CD4-positive, alpha-beta T cell (primary cell): ENCODE measurements around the gene F5. TPM values are rescaled to one million over a fixed set of nuclear protein-coding genes. Genes with fewer than 3 reads are reported as not detected.

Source experiments
- ATAC-seq: fragments of 200-7000 bp; cut with Tn5 transposase; one replicate; pipeline ENCODE4 v1.10.0; 2022; ENCODE audit warnings: mild to moderate bottlenecking; ENCODE audit not compliant: poor library complexity
- CTCF ChIA-PET: fragments of 350-600 bp; sonication (Branson Sonifier 250); formaldehyde crosslinking; loops from one replicate; lab custom pipeline; 2021; ENCODE audit warnings: antibody characterized with exemption, inconsistent platforms; lab: Charles Lee
- POLR2A ChIA-PET: fragments of 350-600 bp; sonication (Branson Sonifier 250); formaldehyde crosslinking; loops from one replicate; lab custom pipeline; 2021; ENCODE audit warnings: antibody characterized with exemption, inconsistent platforms; lab: Charles Lee
- DNase-seq, 14 experiments: peaks; one replicate each; pipeline ENCODE4 v3.0.0-alpha.2; 2013 to 2020; ENCODE audit warnings: mixed read lengths in 2 of 14
- H3K27ac ChIP-seq, 2 donors: one replicate each; pipeline versions ENCODE4 v1.5.1 to v1.7.0; 2013; ENCODE audit warnings: low read length in 2 of 2, low read depth in 1 of 2, mild to moderate bottlenecking in 1 of 2
- H3K27me3 ChIP-seq, 2 experiments: 1 replicate in 1 of 2; 2 replicates in 1 of 2; pipeline versions ENCODE4 v1.6.1 to v1.7.0; 2013; ENCODE audit warnings: low read length in 2 of 2, control low read depth in 1 of 2, mild to moderate bottlenecking in 1 of 2, moderate library complexity in 1 of 2; ENCODE audit not compliant: insufficient read depth in 2 of 2, control insufficient read depth in 1 of 2
- H3K36me3 ChIP-seq: one replicate; pipeline ENCODE4 v1.6.1; 2013; ENCODE audit warnings: low read length, control low read depth; ENCODE audit not compliant: insufficient read depth
- H3K4me1 ChIP-seq: one replicate; pipeline ENCODE4 v1.6.1; 2013; ENCODE audit warnings: low read length, control low read depth; ENCODE audit not compliant: insufficient read depth
- H3K4me3 ChIP-seq: one replicate; pipeline ENCODE4 v1.5.1; 2013; ENCODE audit warnings: mild to moderate bottlenecking, low read length, moderate library complexity
- H3K9me3 ChIP-seq, 2 experiments: 1 replicate in 1 of 2; 2 replicates in 1 of 2; pipeline versions ENCODE4 v1.6.1 to v1.7.0; 2013; ENCODE audit warnings: low read length in 2 of 2, mild to moderate bottlenecking in 2 of 2, control low read depth in 1 of 2, moderate library complexity in 1 of 2; ENCODE audit not compliant: control insufficient read depth in 1 of 2, insufficient read depth in 1 of 2
- H3K27ac Mint-ChIP-seq: one replicate; pipeline ENCODE4 v1.8.0; 2020; ENCODE audit warnings: mixed read lengths
- H3K27me3 Mint-ChIP-seq: one replicate; pipeline ENCODE4 v1.8.0; 2021; ENCODE audit warnings: mixed read lengths
- H3K36me3 Mint-ChIP-seq: one replicate; pipeline ENCODE4 v1.8.0; 2021; ENCODE audit warnings: low read depth, mixed read lengths
- H3K4me1 Mint-ChIP-seq: one replicate; pipeline ENCODE4 v1.8.0; 2021; ENCODE audit warnings: low read depth, mixed read lengths
- H3K4me3 Mint-ChIP-seq: one replicate; pipeline ENCODE4 v1.8.0; 2020; ENCODE audit warnings: mild to moderate bottlenecking, mixed read lengths
- H3K9me3 Mint-ChIP-seq: one replicate; pipeline ENCODE4 v1.8.0; 2020; ENCODE audit warnings: mixed read lengths
- intact Hi-C, 2 experiments: fragments of 100-400 bp; cut with DNase I in 1 of 2; cut with micrococcal nuclease in 1 of 2; formaldehyde crosslinking; loops; one replicate each; pipeline versions ENCODE4 v1.15.1 to v1.9.0; 2023 to 2025; cut with DNase I, micrococcal nuclease
- total RNA-seq, 174 experiments: library from RNA in 2 of 174; stranded (reverse) in 2 of 174; gene quantifications; one replicate each; pipeline ENCODE4 v1.2.3 and lab custom pipeline; 2021 to 2026
- TF ChIP-seq, protein P1 (sequence below): fragments of 200-600 bp; IDR thresholded peaks from one replicate; pipeline ENCODE4 v1.8.0; 2022; ENCODE audit warnings: antibody characterized with exemption, mild to moderate bottlenecking

Gene F5
- total RNA-seq, 2 experiments from 2014 or later = 5.4 to 6.2 TPM

DNA sequence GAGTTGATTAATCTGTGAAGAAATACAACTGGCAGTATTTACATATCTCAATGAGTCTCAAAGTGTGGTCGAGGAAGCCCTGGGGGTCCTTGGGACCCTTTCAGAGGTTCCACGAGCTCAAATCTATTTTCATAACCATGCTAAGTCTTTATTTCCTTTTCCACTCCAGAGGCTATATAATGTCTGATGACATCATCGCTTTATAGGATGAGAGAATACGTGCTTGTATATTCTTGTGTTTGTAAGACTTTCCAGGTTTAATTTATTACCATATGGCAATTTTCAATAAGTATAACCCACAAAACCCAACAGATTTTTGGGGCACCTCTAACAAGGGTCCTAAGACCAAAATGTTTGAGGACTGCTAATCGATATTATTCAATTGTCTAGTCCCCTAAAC, 99.1 kb downstream of the F5 start:
- Histone ChIP-seq H3K9me3 (no peaks in the 10 kb centered on the region), H3K27ac (no peak overlapping the region), H3K27me3 (no peaks in the 10 kb centered on the region), H3K4me3 (no peak overlapping the region), H3K36me3 (no peaks in the 10 kb centered on the region), H3K4me1 (peaks cover 20% of the 10 kb centered on the region)
- TF ChIP-seq, protein P1, sequence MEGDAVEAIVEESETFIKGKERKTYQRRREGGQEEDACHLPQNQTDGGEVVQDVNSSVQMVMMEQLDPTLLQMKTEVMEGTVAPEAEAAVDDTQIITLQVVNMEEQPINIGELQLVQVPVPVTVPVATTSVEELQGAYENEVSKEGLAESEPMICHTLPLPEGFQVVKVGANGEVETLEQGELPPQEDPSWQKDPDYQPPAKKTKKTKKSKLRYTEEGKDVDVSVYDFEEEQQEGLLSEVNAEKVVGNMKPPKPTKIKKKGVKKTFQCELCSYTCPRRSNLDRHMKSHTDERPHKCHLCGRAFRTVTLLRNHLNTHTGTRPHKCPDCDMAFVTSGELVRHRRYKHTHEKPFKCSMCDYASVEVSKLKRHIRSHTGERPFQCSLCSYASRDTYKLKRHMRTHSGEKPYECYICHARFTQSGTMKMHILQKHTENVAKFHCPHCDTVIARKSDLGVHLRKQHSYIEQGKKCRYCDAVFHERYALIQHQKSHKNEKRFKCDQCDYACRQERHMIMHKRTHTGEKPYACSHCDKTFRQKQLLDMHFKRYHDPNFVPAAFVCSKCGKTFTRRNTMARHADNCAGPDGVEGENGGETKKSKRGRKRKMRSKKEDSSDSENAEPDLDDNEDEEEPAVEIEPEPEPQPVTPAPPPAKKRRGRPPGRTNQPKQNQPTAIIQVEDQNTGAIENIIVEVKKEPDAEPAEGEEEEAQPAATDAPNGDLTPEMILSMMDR = no peak
- no peak for ATAC-seq
- Mint-ChIP-seq H3K9me3 (no peaks in the 10 kb centered on the region), H3K36me3 (peaks cover 13% of the 10 kb centered on the region), H3K27ac (peak overlapping the region; percentile 92), H3K27me3 (no peaks in the 10 kb centered on the region), H3K4me3 (peak overlapping the region; percentile 98), H3K4me1 (peaks cover 48% of the 10 kb centered on the region)
- POLR2A ChIA-PET = no interaction called here
- CTCF ChIA-PET = interaction anchor here (1.2 to 1.5 kb wide), 2 partner anchors 115 to 1308 kb away, joined by 3 to 4 read pairs; partner anchors contain the start of gene TIPRL
- intact Hi-C loops = loop anchor here (5.0 to 10.0 kb wide), 7 partner anchors 120 to 1310 kb away; partner anchors contain the start of genes BLZF1 (in 2 of the 2), NME7 (in 2 of the 2), METTL18 (in 1 of the 2) and SCYL3 (in 1 of the 2)
- no peak for DNase-seq

GRCh38 chr1:169486281-169487051, 99.8 kb downstream of the F5 start:
- Mint-ChIP-seq H3K4me1 (peaks cover 48% of the 10 kb centered on the region), H3K27ac (peak overlapping the region; percentile 92), H3K4me3 (peak overlapping the region; percentile 98), H3K9me3 (no peaks in the 10 kb centered on the region), H3K36me3 (peaks cover 13% of the 10 kb centered on the region), H3K27me3 (no peaks in the 10 kb centered on the region)
- DNase-seq (peak in 2 of 14 experiments; percentile 1 to 21), ATAC-seq (no peak)
- TF ChIP-seq, protein P1 = no peak
- H3K9me3 ChIP-seq = no peaks in the 10 kb centered on the region
- POLR2A ChIA-PET = interaction anchor here (0.6 to 1.5 kb wide), 7 partner anchors 14 to 407 kb away, joined by 3 to 5 read pairs (median 4); partner anchors contain the start of genes BLZF1, METTL18, NME7 and SCYL3
- H3K27ac ChIP-seq = peak overlapping the region; percentile 54 to 65
- CTCF ChIA-PET = interaction anchor here (0.6 to 1.5 kb wide), 5 partner anchors 12 to 1308 kb away, joined by 3 to 4 read pairs (median 3); partner anchors contain the start of gene TIPRL
- intact Hi-C loops = loop anchor here (5.0 to 10.0 kb wide), 7 partner anchors 119 to 1309 kb away; partner anchors contain the start of genes BLZF1 (in 2 of the 2), NME7 (in 2 of the 2), METTL18 (in 1 of the 2) and SCYL3 (in 1 of the 2)
- peak overlapping the region; percentile 73 for H3K4me3 ChIP-seq
- H3K36me3 ChIP-seq = no peaks in the 10 kb centered on the region
- no peaks in the 10 kb centered on the region for H3K27me3 ChIP-seq
- H3K4me1 ChIP-seq = peaks cover 20% of the 10 kb centered on the region

- no peaks in the 10 kb centered on the region for H3K27me3 ChIP-seq
- peak within 1 kb of the TSS; percentile 54 to 65 for H3K27ac ChIP-seq
- Mint-ChIP-seq H3K27me3 (no peaks in the 10 kb centered on the region), H3K27ac (peak within 1 kb of the TSS; percentile 92), H3K4me1 (peaks cover 48% of the 10 kb centered on the region), H3K9me3 (no peaks in the 10 kb centered on the region), H3K4me3 (peak within 1 kb of the TSS; percentile 98), H3K36me3 (peaks cover 13% of the 10 kb centered on the region)
- ChIA-PET POLR2A (interaction anchor here (0.6 to 1.5 kb wide), 5 partner anchors 22 to 408 kb away, joined by 3 to 5 read pairs (median 4); partner anchors contain the start of genes BLZF1, METTL18, NME7 and SCYL3), CTCF (interaction anchor here (0.7 to 1.5 kb wide), 5 partner anchors 32 to 1307 kb away, joined by 3 to 4 read pairs (median 3); partner anchors contain the start of gene TIPRL)
- H3K4me3 ChIP-seq = peak within 1 kb of the TSS; percentile 73
- no peaks in the 10 kb centered on the region for H3K36me3 ChIP-seq
- H3K9me3 ChIP-seq = no peaks in the 10 kb centered on the region
- peak; percentile 99 for ATAC-seq
- intact Hi-C loops = loop anchor here (5.0 to 10.0 kb wide), 7 partner anchors 118 to 1308 kb away; partner anchors contain the start of genes BLZF1 (in 2 of the 2), NME7 (in 2 of the 2), METTL18 (in 1 of the 2) and SCYL3 (in 1 of the 2)
- peaks cover 20% of the 10 kb centered on the region for H3K4me1 ChIP-seq
- peak; percentile 82 to 97 (median 90) for DNase-seq
- TF ChIP-seq, protein P1 = peak; percentile 44
These were observed 100.6 kb downstream of the F5 start, which contains the start of gene SLC19A2 for GRCh38 chr1:169485431-169486280. Gene SLC19A2 (minus strand): TSS chr1:169485944. CDS start chr1:169485766, 178 bp downstream.
